ENCODE data around the gene CDKAL1. TPM values are rescaled to one million over a fixed set of nuclear protein-coding genes. Genes with fewer than 3 reads are reported as not detected.
A peak's percentile ranks its signal among the peaks of the same experiment; 100 is the strongest.

The CDKAL1 gene
- total and polyA plus RNA-seq, 2 of the 13 experiments (the other 11 are each of a cell fraction or from before 2014, with no cell fraction given) = 9.5 to 27.7 TPM

GRCh38 chr6:21208796-21209186 lies 674.5 kb downstream of the CDKAL1 start (continued):
- no peak for TF ChIP-seq ZBTB46 (CRISPR knock-in tag; IDR thresholded peaks at IDR 0.05; ENCODE audit: borderline replicate concordance)
- no peak for TF ChIP-seq TBL1XR1 (IDR thresholded peaks at IDR 0.05; ENCODE audit: borderline replicate concordance, low read length, partially characterized antibody)
- no peak for TF ChIP-seq REL (CRISPR knock-in tag; conservative IDR thresholded peaks at IDR 0.05)
- TF ChIP-seq CC2D1A (CRISPR knock-in tag; IDR thresholded peaks at IDR 0.05) = no peak
- no peak for TF ChIP-seq ZKSCAN1 (IDR thresholded peaks at IDR 0.05; ENCODE audit: low read length)
- TF ChIP-seq CEBPG (CRISPR knock-in tag; IDR thresholded peaks at IDR 0.05) = peak; percentile 76
- TF ChIP-seq ZNF776 (CRISPR knock-in tag; IDR thresholded peaks at IDR 0.05) = no peak
- no peak for TF ChIP-seq SP2 (CRISPR knock-in tag; IDR thresholded peaks at IDR 0.05)
- no peak for TF ChIP-seq ZNF138 (CRISPR knock-in tag; IDR thresholded peaks at IDR 0.05; ENCODE audit: low read depth)
- TF ChIP-seq ZNF17 (CRISPR knock-in tag; IDR thresholded peaks at IDR 0.05) = no peak
- TF ChIP-seq ZFP41 (CRISPR knock-in tag; IDR thresholded peaks at IDR 0.05; ENCODE audit: borderline replicate concordance) = no peak
- TF ChIP-seq ZNF790 (CRISPR knock-in tag; IDR thresholded peaks at IDR 0.05; ENCODE audit: borderline replicate concordance) = no peak

DNA sequence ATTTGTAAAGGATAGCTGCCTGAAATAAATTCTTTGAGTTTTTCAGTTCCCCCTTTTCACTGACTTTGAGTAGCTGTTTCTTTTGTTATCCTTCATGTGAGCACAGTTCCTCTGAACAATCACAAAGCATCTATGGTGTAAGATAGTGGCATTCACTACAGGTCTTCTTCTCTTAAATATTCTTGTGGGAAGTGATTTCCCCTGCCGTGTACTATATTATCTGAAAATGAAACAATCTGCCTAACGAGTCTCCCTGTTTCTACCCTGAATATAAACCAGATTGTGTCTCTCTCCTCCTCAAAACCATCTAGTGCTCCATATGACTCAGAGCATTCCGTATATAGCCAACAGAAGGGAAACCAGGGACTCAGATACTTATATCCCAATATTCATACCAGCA lies 679.2 kb downstream of the CDKAL1 start:
- H3K27me3 ChIP-seq (ENCODE audit: control insufficient read depth in 1 of 2, insufficient read depth in 2 of 2, low read length in 2 of 2) = no peaks in the 10 kb centered on the region
- H4K20me1 ChIP-seq (ENCODE audit: insufficient read depth, low read length) = no peaks in the 10 kb centered on the region
- in situ Hi-C loops (cut with HindIII; ENCODE audit: extremely low pct_ligation_motif_present, low pct_unique_long_range_greater_than_20kb) (no loop called here), intact Hi-C loops (cut with micrococcal nuclease; ENCODE audit: unreplicated experiment) (no loop called here)
- no peak overlapping the region for H3K27ac ChIP-seq (ENCODE audit: extremely low read length, insufficient read depth, low read length)
- no peak overlapping the region for H3K4me3 ChIP-seq (replicated peaks in 1 of 3; ENCODE audit: insufficient read depth in 1 of 3, low read depth in 2 of 3, low read length in 3 of 3)
- H2AFZ ChIP-seq (ENCODE audit: low read length) = no peak overlapping the region
- ATAC-seq (no peak), FAIRE-seq (no peak), DNase-seq (ENCODE audit: low spot score) (no peak)
- no peaks in the 10 kb centered on the region for H3K79me2 ChIP-seq (ENCODE audit: insufficient read depth, low read length)
- WGBS (ENCODE audit: low lambda C conversion rate) = 94% methylated on average over 3 of the region's 3 CpGs
- peaks cover 13% of the 10 kb centered on the region for H3K4me1 ChIP-seq (ENCODE audit: insufficient read depth, low read length)
- H3K36me3 ChIP-seq (replicated peaks in 1 of 2; ENCODE audit: control insufficient read depth in 1 of 2, insufficient read depth in 2 of 2, low read length in 2 of 2) = peaks cover 0 to 1% of the 10 kb centered on the region in 2 experiments; a peak in 1 of 5 replicates
- no peak overlapping the region for H3K4me2 ChIP-seq (ENCODE audit: low read depth, low read length)
- BruUV-seq (replicated peaks) = no TSS peak
- H3K9me3 ChIP-seq (ENCODE audit: low read length) = no peaks in the 10 kb centered on the region
- POLR2A ChIA-PET = no interaction called here
- CTCF ChIA-PET (ENCODE audit: low intra/inter-chr PET ratio, low total read pairs) = no interaction called here
- H3K9ac ChIP-seq (ENCODE audit: insufficient read depth, low read depth, low read length) = no peak overlapping the region
- TF ChIP-seq SRSF4 (IDR thresholded peaks at IDR 0.05; ENCODE audit: low read depth, low read length, poor library complexity, severe bottlenecking) (no peak), POLR2G (IDR thresholded peaks at IDR 0.05; ENCODE audit: low read depth, low read length) (no peak), ZFP37 (CRISPR knock-in tag; IDR thresholded peaks at IDR 0.05; ENCODE audit: borderline replicate concordance) (no peak), CENPX (CRISPR knock-in tag; IDR thresholded peaks at IDR 0.05) (no peak), EEA1 (CRISPR knock-in tag; IDR thresholded peaks at IDR 0.05; ENCODE audit: borderline replicate concordance) (no peak), ZNF75D (CRISPR knock-in tag; IDR thresholded peaks at IDR 0.05; ENCODE audit: borderline replicate concordance) (no peak), PLRG1 (conservative IDR thresholded peaks at IDR 0.05) (no peak), XBP1 (CRISPR knock-in tag; IDR thresholded peaks at IDR 0.05) (no peak), U2AF2 (IDR thresholded peaks at IDR 0.05; ENCODE audit: low read depth, low read length) (no peak), MED1 (CRISPR knock-in tag; IDR thresholded peaks at IDR 0.05) (no peak), ZNF337 (CRISPR knock-in tag; IDR thresholded peaks at IDR 0.05; ENCODE audit: borderline replicate concordance, low read depth) (no peak)
- TF ChIP-seq, protein P1, sequence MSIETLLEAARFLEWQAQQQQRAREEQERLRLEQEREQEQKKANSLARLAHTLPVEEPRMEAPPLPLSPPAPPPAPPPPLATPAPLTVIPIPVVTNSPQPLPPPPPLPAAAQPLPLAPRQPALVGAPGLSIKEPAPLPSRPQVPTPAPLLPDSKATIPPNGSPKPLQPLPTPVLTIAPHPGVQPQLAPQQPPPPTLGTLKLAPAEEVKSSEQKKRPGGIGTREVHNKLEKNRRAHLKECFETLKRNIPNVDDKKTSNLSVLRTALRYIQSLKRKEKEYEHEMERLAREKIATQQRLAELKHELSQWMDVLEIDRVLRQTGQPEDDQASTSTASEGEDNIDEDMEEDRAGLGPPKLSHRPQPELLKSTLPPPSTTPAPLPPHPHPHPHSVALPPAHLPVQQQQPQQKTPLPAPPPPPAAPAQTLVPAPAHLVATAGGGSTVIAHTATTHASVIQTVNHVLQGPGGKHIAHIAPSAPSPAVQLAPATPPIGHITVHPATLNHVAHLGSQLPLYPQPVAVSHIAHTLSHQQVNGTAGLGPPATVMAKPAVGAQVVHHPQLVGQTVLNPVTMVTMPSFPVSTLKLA (IDR thresholded peaks at IDR 0.05) = no peak
